Vagina (tissue), 2 donors: ENCODE measurements around the gene TET2.

Source experiments
- POLR2A ChIP-seq, 2 donors: fragments of 450-650 bp; IDR thresholded peaks; one replicate each; pipeline ENCODE4 v1.6.1; 2017; ENCODE audit warnings: antibody characterized with exemption in 2 of 2, mild to moderate bottlenecking in 2 of 2, moderate library complexity in 2 of 2
- POLR2AphosphoS5 ChIP-seq, 2 donors: sonication (generic); formaldehyde crosslinking; IDR thresholded peaks; one replicate each; pipeline ENCODE4 v1.9.0; 2017; ENCODE audit warnings: antibody characterized with exemption in 2 of 2, mild to moderate bottlenecking in 2 of 2, low read depth in 1 of 2; ENCODE audit not compliant: insufficient read depth in 1 of 2
- TF ChIP-seq, protein P1 (sequence below), 3 experiments: fragments of 450-650 bp in 2 of 3; fragments of 200-600 bp in 1 of 3; sonication (generic) in 1 of 3; IDR thresholded peaks; one replicate each; pipeline ENCODE4 v1.5.1; 2017 to 2019; ENCODE audit warnings: antibody characterized with exemption in 3 of 3, mild to moderate bottlenecking in 2 of 3, moderate library complexity in 2 of 3

DNA sequence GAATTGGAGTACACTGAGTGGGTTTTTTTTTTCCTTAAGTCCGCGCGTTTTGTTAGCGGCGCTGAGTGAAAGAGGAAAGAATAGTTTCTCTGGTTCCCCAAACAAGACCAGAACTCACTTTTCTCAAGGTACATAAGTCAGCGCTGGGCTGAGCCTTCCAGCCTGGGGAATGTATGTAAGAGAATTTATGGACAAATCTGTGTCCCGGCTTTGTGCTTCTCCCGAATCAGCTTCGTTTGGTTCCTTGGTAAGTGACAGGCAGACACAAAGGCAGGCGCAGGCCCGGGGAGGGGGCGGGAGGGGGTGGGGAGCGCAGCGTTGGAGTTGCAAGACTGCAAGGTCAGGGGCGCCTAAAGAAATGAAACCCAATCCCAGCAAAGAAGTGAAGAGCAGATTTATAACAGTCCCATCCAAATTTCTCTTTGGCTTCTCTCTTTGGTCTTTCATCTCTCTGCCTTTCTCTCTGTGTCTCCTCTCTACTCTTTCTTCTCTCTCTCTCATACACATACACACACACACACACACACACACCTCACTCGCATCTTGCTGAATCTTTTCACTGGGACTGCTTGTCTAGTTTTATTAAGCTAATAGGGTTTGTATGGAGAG lies 981 bp downstream of the TET2 start:
- TF ChIP-seq, protein P1, sequence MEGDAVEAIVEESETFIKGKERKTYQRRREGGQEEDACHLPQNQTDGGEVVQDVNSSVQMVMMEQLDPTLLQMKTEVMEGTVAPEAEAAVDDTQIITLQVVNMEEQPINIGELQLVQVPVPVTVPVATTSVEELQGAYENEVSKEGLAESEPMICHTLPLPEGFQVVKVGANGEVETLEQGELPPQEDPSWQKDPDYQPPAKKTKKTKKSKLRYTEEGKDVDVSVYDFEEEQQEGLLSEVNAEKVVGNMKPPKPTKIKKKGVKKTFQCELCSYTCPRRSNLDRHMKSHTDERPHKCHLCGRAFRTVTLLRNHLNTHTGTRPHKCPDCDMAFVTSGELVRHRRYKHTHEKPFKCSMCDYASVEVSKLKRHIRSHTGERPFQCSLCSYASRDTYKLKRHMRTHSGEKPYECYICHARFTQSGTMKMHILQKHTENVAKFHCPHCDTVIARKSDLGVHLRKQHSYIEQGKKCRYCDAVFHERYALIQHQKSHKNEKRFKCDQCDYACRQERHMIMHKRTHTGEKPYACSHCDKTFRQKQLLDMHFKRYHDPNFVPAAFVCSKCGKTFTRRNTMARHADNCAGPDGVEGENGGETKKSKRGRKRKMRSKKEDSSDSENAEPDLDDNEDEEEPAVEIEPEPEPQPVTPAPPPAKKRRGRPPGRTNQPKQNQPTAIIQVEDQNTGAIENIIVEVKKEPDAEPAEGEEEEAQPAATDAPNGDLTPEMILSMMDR (IDR thresholded peaks at IDR 0.05) = no peak
- TF ChIP-seq POLR2AphosphoS5 (IDR thresholded peaks at IDR 0.05; ENCODE audit: insufficient read depth in 1 of 2, low read depth in 1 of 2) (no peak), POLR2A (IDR thresholded peaks at IDR 0.05) (no peak)
